GM12892 (cell line): ENCODE measurements around the gene LRFN4.

Experiments used
- POLR2A ChIP-seq: IDR thresholded peaks from 2 replicates; pipeline ENCODE4 v1.6.1; 2011; ENCODE audit warnings: low read depth, low read length, control low read depth
- POLR2AphosphoS5 ChIP-seq: IDR thresholded peaks from 2 replicates; pipeline ENCODE4 v1.6.1; 2011; ENCODE audit warnings: low read depth, low read length, control low read depth
- TAF1 ChIP-seq: IDR thresholded peaks from 2 replicates; pipeline ENCODE4 v1.6.1; 2011; ENCODE audit warnings: low read depth, mild to moderate bottlenecking, control low read depth, low read length, borderline replicate concordance

- no peak for TF ChIP-seq POLR2A
- no peak for TF ChIP-seq POLR2AphosphoS5
- no peak for TF ChIP-seq TAF1
Observed at GRCh38 chr11:66885469-66885868, 28.6 kb downstream of the LRFN4 start.
